OCI-LY1 (cell line): ENCODE measurements around the gene MYADM.

ENCODE experiments used
- H2AFZ ChIP-seq: fragments of 200-600 bp; sonication (generic), shearing (Covaris generic); 2 replicates; pipeline ENCODE4 v1.6.0; 2014; ENCODE audit warnings: antibody characterized with exemption, mild to moderate bottlenecking, low read length
- H3F3A ChIP-seq: fragments of 200-600 bp; sonication (generic), shearing (Covaris generic); 2 replicates; pipeline ENCODE4 v1.6.0; 2014; ENCODE audit warnings: mild to moderate bottlenecking, antibody characterized with exemption, low read length, moderate library complexity; ENCODE audit not compliant: insufficient read depth
- H3K27ac ChIP-seq: fragments of 200-600 bp; sonication (generic); 2 replicates; pipeline ENCODE4 v1.5.1; 2014; ENCODE audit warnings: low read length, mixed run types, mild to moderate bottlenecking, low read depth; ENCODE audit not compliant: poor library complexity, severe bottlenecking
- H3K27me3 ChIP-seq: fragments of 200-600 bp; sonication (generic); 2 replicates; pipeline ENCODE4 v1.6.0; 2014; ENCODE audit warnings: antibody characterized with exemption, mild to moderate bottlenecking, low read length, moderate library complexity; ENCODE audit not compliant: insufficient read depth
- H3K36me3 ChIP-seq: fragments of 200-600 bp; sonication (generic); 2 replicates; pipeline ENCODE4 v1.6.1; 2014; ENCODE audit warnings: mild to moderate bottlenecking, antibody characterized with exemption, low read length, moderate library complexity, mixed read lengths; ENCODE audit not compliant: insufficient read depth
- H3K4me1 ChIP-seq: fragments of 200-600 bp; sonication (generic); 2 replicates; pipeline ENCODE4 v1.5.1; 2014; ENCODE audit warnings: mild to moderate bottlenecking, low read length, moderate library complexity; ENCODE audit not compliant: insufficient read depth, severe bottlenecking
- H3K4me2 ChIP-seq: fragments of 200-600 bp; sonication (generic), shearing (Covaris generic); 2 replicates; pipeline ENCODE4 v1.6.1; 2014; ENCODE audit warnings: low read length
- H3K4me3 ChIP-seq: fragments of 200-600 bp; sonication (generic); 2 replicates; pipeline ENCODE4 v1.5.1; 2014; ENCODE audit warnings: low read length, low read depth, mild to moderate bottlenecking, mixed read lengths; ENCODE audit not compliant: poor library complexity, severe bottlenecking
- H3K79me2 ChIP-seq: fragments of 200-600 bp; shearing (Covaris generic); 2 replicates; pipeline ENCODE4 v1.6.1; 2016; ENCODE audit warnings: mixed run types, low read length, mixed read lengths; ENCODE audit not compliant: insufficient read depth
- H3K9ac ChIP-seq: fragments of 200-600 bp; sonication (generic), shearing (Covaris generic); 2 replicates; pipeline ENCODE4 v1.6.1; 2014; ENCODE audit warnings: mild to moderate bottlenecking, low read length, mixed read lengths
- H3K9me2 ChIP-seq: fragments of 200-600 bp; sonication (generic), shearing (Covaris generic); 2 replicates; pipeline ENCODE4 v1.6.1; 2014; ENCODE audit warnings: low read depth, mild to moderate bottlenecking, low read length, mixed read lengths
- H3K9me3 ChIP-seq: fragments of 200-600 bp; shearing (Covaris generic); 2 replicates; pipeline ENCODE4 v1.6.1; 2014; ENCODE audit warnings: low read length, mixed read lengths
- H4K20me1 ChIP-seq: fragments of 200-600 bp; sonication (generic), shearing (Covaris generic); 2 replicates; pipeline ENCODE4 v1.6.0; 2016; ENCODE audit warnings: mild to moderate bottlenecking, low read length; ENCODE audit not compliant: insufficient read depth
- CTCF ChIP-seq: fragments of 200-600 bp; sonication (generic), shearing (Covaris generic); IDR thresholded peaks from 2 replicates; pipeline ENCODE4 v1.5.1; 2017; ENCODE audit warnings: mild to moderate bottlenecking, antibody characterized with exemption, low read length, moderate library complexity, mixed read lengths
- EZH2 ChIP-seq: fragments of 200-600 bp; sonication (generic), shearing (Covaris generic); IDR thresholded peaks from 2 replicates; pipeline ENCODE4 v1.8.0; 2017; ENCODE audit warnings: borderline replicate concordance, mixed run types, mild to moderate bottlenecking, antibody characterized with exemption, low read length, moderate library complexity, mixed read lengths

The MYADM gene

GRCh38 chr19:53876651-53877224, 9.1 kb downstream of the MYADM start:
- H3K4me3 ChIP-seq = no peak overlapping the region
- no peak overlapping the region for H3K4me2 ChIP-seq
- H3K4me1 ChIP-seq = no peaks in the 10 kb centered on the region
- H3K27me3 ChIP-seq = no peaks in the 10 kb centered on the region
- H4K20me1 ChIP-seq = no peaks in the 10 kb centered on the region
- no peaks in the 10 kb centered on the region for H3K9me3 ChIP-seq
- no peak overlapping the region for H3K9ac ChIP-seq
- no peaks in the 10 kb centered on the region for H3F3A ChIP-seq
- H2AFZ ChIP-seq = no peak overlapping the region
- no peak overlapping the region for H3K27ac ChIP-seq
- no peaks in the 10 kb centered on the region for H3K9me2 ChIP-seq
- TF ChIP-seq EZH2 (no peak), CTCF (no peak)
- H3K36me3 ChIP-seq = no peaks in the 10 kb centered on the region
- no peaks in the 10 kb centered on the region for H3K79me2 ChIP-seq

- no peaks in the 10 kb centered on the region for H3K27me3 ChIP-seq
- no peak overlapping the region for H3K4me3 ChIP-seq
- H3K9me3 ChIP-seq = no peaks in the 10 kb centered on the region
- H3K79me2 ChIP-seq = no peaks in the 10 kb centered on the region
- H3K4me2 ChIP-seq = no peak overlapping the region
- no peaks in the 10 kb centered on the region for H3K36me3 ChIP-seq
- no peak overlapping the region for H3K27ac ChIP-seq
- no peaks in the 10 kb centered on the region for H4K20me1 ChIP-seq
- H3F3A ChIP-seq = no peaks in the 10 kb centered on the region
- H3K9ac ChIP-seq = no peak overlapping the region
- H3K9me2 ChIP-seq = no peaks in the 10 kb centered on the region
- TF ChIP-seq EZH2 (no peak), CTCF (no peak)
- H3K4me1 ChIP-seq = no peaks in the 10 kb centered on the region
- no peak overlapping the region for H2AFZ ChIP-seq
These were observed 9.7 kb downstream of the MYADM start for GRCh38 chr19:53877361-53877766.

- H3K4me1 ChIP-seq = no peaks in the 10 kb centered on the region
- no peak overlapping the region for H2AFZ ChIP-seq
- H3K4me2 ChIP-seq = no peak overlapping the region
- no peaks in the 10 kb centered on the region for H3K36me3 ChIP-seq
- H3F3A ChIP-seq = no peaks in the 10 kb centered on the region
- no peak overlapping the region for H3K4me3 ChIP-seq
- H3K9ac ChIP-seq = no peak overlapping the region
- TF ChIP-seq CTCF (no peak), EZH2 (no peak)
- H3K27me3 ChIP-seq = no peaks in the 10 kb centered on the region
- H3K9me2 ChIP-seq = no peaks in the 10 kb centered on the region
- H3K79me2 ChIP-seq = no peaks in the 10 kb centered on the region
- H3K9me3 ChIP-seq = no peaks in the 10 kb centered on the region
- no peak overlapping the region for H3K27ac ChIP-seq
- H4K20me1 ChIP-seq = no peaks in the 10 kb centered on the region
These were observed 11.1 kb downstream of the MYADM start for GRCh38 chr19:53878776-53879139.
